NB4 (cell line): ENCODE data around the gene SCAMP1.
"Not testable (repeated sequence)": the region's sequence is repeated elsewhere in the genome, so short reads cannot be mapped to it uniquely, and the experiment has no call there.

ENCODE experiments used
- DNase-seq: peaks from one replicate; pipeline ENCODE4 v3.0.0; 2010; ENCODE audit warnings: low read depth
- H3K4me3 ChIP-seq: one replicate; pipeline ENCODE4 v1.5.1; 2011; ENCODE audit warnings: mild to moderate bottlenecking, low read depth, low read length, moderate library complexity
- CTCF ChIP-seq: IDR thresholded peaks from one replicate; pipeline ENCODE4 v1.5.1; 2012; ENCODE audit warnings: low read depth, low read length
- MAX ChIP-seq: IDR thresholded peaks from 2 replicates; pipeline ENCODE4 v1.6.1; 2011; ENCODE audit warnings: low read depth, low read length
- MYC ChIP-seq: IDR thresholded peaks from 2 replicates; pipeline ENCODE4 v1.6.1; 2011; ENCODE audit warnings: low read depth, low read length
- POLR2A ChIP-seq: IDR thresholded peaks from 2 replicates; pipeline ENCODE4 v1.6.1; 2011; ENCODE audit warnings: mild to moderate bottlenecking; ENCODE audit not compliant: insufficient read length; ENCODE audit errors: extremely low read depth

SCAMP1 gene

GRCh38 chr5:78430866-78431265 is 70.4 kb downstream of the SCAMP1 start:
- H3K4me3 ChIP-seq, result no peak overlapping the region
- no peak for TF ChIP-seq MAX
- TF ChIP-seq CTCF, result no peak
- TF ChIP-seq MYC, result no peak
- TF ChIP-seq POLR2A, result no peak

GRCh38 chr5:78433972-78434371 is 73.6 kb downstream of the SCAMP1 start:
- DNase-seq, result no peak
- H3K4me3 ChIP-seq, result no peak overlapping the region
- TF ChIP-seq POLR2A (no peak), CTCF (no peak), MYC (no peak), MAX (no peak)

More at GRCh38 chr5:78430866-78431265, 70.4 kb downstream of the SCAMP1 start:
- no peak for DNase-seq

GRCh38 chr5:78447775-78448424 is 87.5 kb downstream of the SCAMP1 start:
- TF ChIP-seq MAX (no peak), MYC (no peak), CTCF (no peak), POLR2A (no peak)
- DNase-seq, result no peak
- no peak overlapping the region for H3K4me3 ChIP-seq

- TF ChIP-seq CTCF, result no peak
- TF ChIP-seq MAX, result no peak
- no peak for TF ChIP-seq MYC
- TF ChIP-seq POLR2A, result no peak
Observed at GRCh38 chr5:78449103-78449502, 88.7 kb downstream of the SCAMP1 start.

GRCh38 chr5:78457507-78457906 is 97.1 kb downstream of the SCAMP1 start:
- H3K4me3 ChIP-seq, DNase-seq: not testable (repeated sequence)

More at GRCh38 chr5:78449103-78449502, 88.7 kb downstream of the SCAMP1 start:
- H3K4me3 ChIP-seq, result no peak overlapping the region
- no peak for DNase-seq

GRCh38 chr5:78458843-78459242 is 98.4 kb downstream of the SCAMP1 start:
- H3K4me3 ChIP-seq, result no peak overlapping the region
- TF ChIP-seq CTCF (no peak), MAX (no peak), POLR2A (no peak), MYC (no peak)
- no peak for DNase-seq
